ENCODE data around the gene NEK11.

The NEK11 gene

DNA sequence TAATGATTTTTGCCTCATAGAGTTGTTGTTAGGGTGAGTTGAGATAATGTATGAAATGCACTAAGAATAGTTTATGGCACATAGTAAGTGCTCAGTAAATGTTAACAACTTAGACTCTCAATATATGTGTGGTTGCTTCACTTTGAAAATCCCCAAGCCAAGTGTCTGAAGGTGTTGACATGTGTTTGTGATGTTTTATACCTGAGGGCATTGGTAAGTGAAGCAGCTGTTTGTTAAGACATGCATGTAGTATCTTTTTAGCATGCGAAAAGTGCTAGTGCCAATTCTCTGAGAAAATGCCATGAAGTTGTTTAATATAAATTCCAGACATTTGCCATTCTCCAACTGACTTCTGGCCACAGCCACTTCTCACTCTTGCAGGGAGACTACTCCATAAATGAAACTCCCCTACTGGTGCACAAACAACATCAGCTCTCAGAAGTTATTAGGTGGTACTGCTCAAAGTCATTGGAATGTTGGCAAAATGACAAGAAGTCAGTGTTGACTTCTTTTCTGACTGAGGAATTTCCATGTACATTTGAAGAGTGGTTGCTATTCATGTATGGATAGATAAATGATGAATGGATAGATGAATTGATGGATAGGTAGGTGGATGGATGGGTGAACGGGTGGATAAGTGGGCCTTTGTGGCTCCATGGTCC is 251.3 kb downstream of the NEK11 start:
- no peak for TF ChIP-seq CTCF (conservative IDR thresholded peaks at IDR 0.05)
- H3K27ac ChIP-seq, result no peak overlapping the region

GRCh38 chr3:131279577-131279976 is 252.9 kb downstream of the NEK11 start:
- H3K27ac ChIP-seq, result no peak overlapping the region
- TF ChIP-seq CTCF (conservative IDR thresholded peaks at IDR 0.05), result no peak

- no peak for TF ChIP-seq CTCF (conservative IDR thresholded peaks at IDR 0.05)
- no peak overlapping the region for H3K27ac ChIP-seq
These were observed 255.7 kb downstream of the NEK11 start for GRCh38 chr3:131282379-131282778.

- no peak overlapping the region for H3K27ac ChIP-seq
- TF ChIP-seq CTCF (conservative IDR thresholded peaks at IDR 0.05), result no peak
These were observed 256.3 kb downstream of the NEK11 start for GRCh38 chr3:131282967-131283366.

DNA sequence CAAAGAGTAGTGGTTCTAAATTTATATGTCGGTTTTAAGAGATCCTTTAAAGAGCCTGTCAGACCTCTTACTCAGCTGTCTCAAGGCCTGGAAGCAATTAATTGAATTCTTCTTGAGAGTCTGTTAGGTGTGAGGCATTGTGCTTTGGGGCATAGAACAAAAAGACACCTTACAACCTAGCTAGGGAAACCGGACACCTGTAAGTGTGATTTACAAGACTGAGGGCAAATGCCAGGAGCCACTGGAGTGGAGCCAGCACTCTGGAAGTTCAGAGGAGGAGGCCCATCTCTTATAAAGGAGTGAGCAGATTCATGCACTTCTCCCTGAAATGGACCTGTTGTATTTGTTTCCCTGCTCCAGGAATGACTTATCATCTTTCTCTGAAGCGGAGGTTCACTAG is 257.2 kb downstream of the NEK11 start:
- no peak overlapping the region for H3K27ac ChIP-seq
- TF ChIP-seq CTCF (conservative IDR thresholded peaks at IDR 0.05), result no peak

DNA sequence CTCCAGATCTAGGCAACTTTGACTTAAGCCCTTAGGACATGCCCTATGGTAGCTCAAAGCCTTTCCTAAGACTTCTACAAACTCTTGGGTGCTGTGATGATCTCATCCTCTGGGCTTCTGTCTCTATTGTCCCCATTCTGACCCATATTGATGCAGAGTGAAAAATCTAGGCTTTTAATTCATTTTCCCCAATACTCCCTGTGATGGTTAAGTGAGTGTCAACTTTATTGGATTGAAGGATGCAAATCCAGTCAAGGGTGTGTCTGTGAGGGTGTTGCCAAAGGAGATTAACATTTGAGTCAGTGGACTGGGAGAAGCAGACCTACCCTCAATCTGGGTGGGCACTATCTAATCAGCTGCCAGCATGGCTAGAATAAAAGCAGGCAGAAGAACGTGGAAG is 257.6 kb downstream of the NEK11 start:
- no peak for TF ChIP-seq CTCF (conservative IDR thresholded peaks at IDR 0.05)
- no peak overlapping the region for H3K27ac ChIP-seq

DNA sequence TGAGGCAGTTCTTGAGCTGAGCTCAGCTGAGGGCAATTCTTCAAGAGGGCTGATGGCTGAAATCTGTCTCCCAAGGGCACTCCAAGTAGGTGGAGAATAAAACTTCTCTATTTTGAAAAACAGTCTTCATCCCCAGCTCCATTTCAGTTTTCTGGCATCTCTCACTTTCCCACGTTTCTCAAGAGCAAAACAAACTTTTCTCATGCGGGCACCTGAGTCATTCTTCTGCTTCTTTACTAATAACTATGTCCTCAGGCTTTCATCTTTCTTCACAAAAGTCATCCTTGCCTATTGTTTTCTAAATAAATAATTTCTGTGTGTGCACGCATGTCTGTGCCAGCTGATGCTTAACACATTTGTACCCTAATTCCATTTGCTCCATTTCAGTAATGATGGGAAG is 258.8 kb downstream of the NEK11 start:
- no peak for TF ChIP-seq CTCF (conservative IDR thresholded peaks at IDR 0.05)
- no peak overlapping the region for H3K27ac ChIP-seq

Data from VCaP (cell line).